Astrocyte (in vitro differentiated cells and primary cell): ENCODE data around the gene NMRK1. TPM values are rescaled to one million over a fixed set of nuclear protein-coding genes. Genes with fewer than 3 reads are reported as not detected.
A peak's percentile ranks its signal among the peaks of the same experiment; 100 is the strongest.

Source experiments
- DNase-seq: peaks from one replicate; pipeline ENCODE4 v3.0.0-alpha.2; 2010; ENCODE audit warnings: low read depth
- FAIRE-seq: peaks from 2 replicates; lab custom pipeline; 2011; peaks lifted over from hg19 to GRCh38; lab: Jason Lieb, UNC
- H2AFZ ChIP-seq: 2 replicates; pipeline ENCODE4 v1.6.0; 2012; ENCODE audit warnings: low read depth, low read length, inconsistent platforms
- H3K27ac ChIP-seq: 2 replicates; pipeline ENCODE4 v1.5.1; 2011; ENCODE audit warnings: low read depth, low read length, inconsistent platforms
- H3K27me3 ChIP-seq: 2 replicates; pipeline ENCODE4 v1.6.0; 2011; ENCODE audit warnings: low read length, inconsistent platforms; ENCODE audit not compliant: insufficient read depth
- H3K36me3 ChIP-seq: 2 replicates; pipeline ENCODE4 v1.5.1; 2011; ENCODE audit warnings: low read length, inconsistent platforms; ENCODE audit not compliant: insufficient read depth
- H3K4me1 ChIP-seq: 2 replicates; pipeline ENCODE4 v1.5.1; 2011; ENCODE audit warnings: low read length, inconsistent platforms; ENCODE audit not compliant: insufficient read depth
- H3K4me2 ChIP-seq: 2 replicates; pipeline ENCODE4 v1.6.0; 2012; ENCODE audit warnings: low read length, inconsistent platforms
- H3K4me3 ChIP-seq: 2 replicates; pipeline ENCODE4 v1.5.1; 2011; ENCODE audit warnings: low read depth, mild to moderate bottlenecking, low read length, inconsistent platforms; ENCODE audit not compliant: insufficient read depth
- H3K79me2 ChIP-seq: 2 replicates; pipeline ENCODE4 v1.6.0; 2012; ENCODE audit warnings: mild to moderate bottlenecking, low read length, inconsistent platforms; ENCODE audit not compliant: insufficient read depth
- H3K9ac ChIP-seq: 2 replicates; pipeline ENCODE4 v1.6.0; 2012; ENCODE audit warnings: mild to moderate bottlenecking, low read length, inconsistent platforms
- H3K9me3 ChIP-seq: 2 replicates; pipeline ENCODE4 v1.5.1; 2012; ENCODE audit warnings: low read depth, mild to moderate bottlenecking, low read length, inconsistent platforms; ENCODE audit not compliant: insufficient read depth
- H4K20me1 ChIP-seq: 2 replicates; pipeline ENCODE4 v1.6.0; 2012; ENCODE audit warnings: low read length, inconsistent platforms; ENCODE audit not compliant: insufficient read depth
- H3K27ac Mint-ChIP-seq: one replicate; pipeline ENCODE4 v1.8.0; 2021; ENCODE audit warnings: mild to moderate bottlenecking, mixed read lengths; ENCODE audit not compliant: unreplicated experiment
- H3K27me3 Mint-ChIP-seq: one replicate; pipeline ENCODE4 v1.8.0; 2021; ENCODE audit warnings: low read depth, mixed read lengths; ENCODE audit not compliant: unreplicated experiment
- H3K36me3 Mint-ChIP-seq: one replicate; pipeline ENCODE4 v1.8.0; 2021; ENCODE audit warnings: low read depth, mixed read lengths; ENCODE audit not compliant: unreplicated experiment
- H3K4me1 Mint-ChIP-seq: one replicate; pipeline ENCODE4 v1.8.0; 2021; ENCODE audit warnings: low read depth, mixed read lengths; ENCODE audit not compliant: unreplicated experiment
- H3K4me3 Mint-ChIP-seq: one replicate; pipeline ENCODE4 v1.8.0; 2021; ENCODE audit warnings: mild to moderate bottlenecking, moderate library complexity, mixed read lengths; ENCODE audit not compliant: unreplicated experiment
- H3K9me3 Mint-ChIP-seq: one replicate; pipeline ENCODE4 v1.8.0; 2021; ENCODE audit warnings: mild to moderate bottlenecking, mixed read lengths; ENCODE audit not compliant: unreplicated experiment
- CTCF ChIP-seq: IDR thresholded peaks from 2 replicates; pipeline ENCODE4 v1.5.1; 2011; ENCODE audit warnings: low read depth, mild to moderate bottlenecking, inconsistent platforms, low read length, moderate library complexity; ENCODE audit not compliant: insufficient read depth
- EZH2 ChIP-seq: IDR thresholded peaks from 2 replicates; pipeline ENCODE4 v1.6.1; 2012; ENCODE audit warnings: mild to moderate bottlenecking, low read length, inconsistent platforms; ENCODE audit not compliant: insufficient read depth
- total RNA-seq: library from RNA; stranded (reverse); gene quantifications from 2 replicates; pipeline ENCODE4 v1.2.1, GENCODE V29; 2021

NMRK1 gene
- total RNA-seq, 1 donor from 2014 or later = 15.2 TPM

GRCh38 chr9:75072895-75073294 lies 15.1 kb downstream of the NMRK1 start:
- Histone ChIP-seq H3K4me3 (no peak overlapping the region), H3K4me2 (no peak overlapping the region), H3K9me3 (no peaks in the 10 kb centered on the region), H3K27ac (no peak overlapping the region), H3K4me1 (peaks cover 6% of the 10 kb centered on the region), H3K27me3 (no peaks in the 10 kb centered on the region), H3K36me3 (no peaks in the 10 kb centered on the region), H2AFZ (no peak overlapping the region), H3K79me2 (no peaks in the 10 kb centered on the region), H4K20me1 (no peaks in the 10 kb centered on the region), H3K9ac (no peak overlapping the region)
- DNase-seq (no peak), FAIRE-seq (no peak)
- no peak overlapping the region for H3K4me3 Mint-ChIP-seq
- no peaks in the 10 kb centered on the region for H3K9me3 Mint-ChIP-seq
- TF ChIP-seq EZH2 (no peak), CTCF (no peak)
- H3K27me3 Mint-ChIP-seq = no peaks in the 10 kb centered on the region
- no peaks in the 10 kb centered on the region for H3K4me1 Mint-ChIP-seq
- H3K36me3 Mint-ChIP-seq = peaks cover 10% of the 10 kb centered on the region
- no peak overlapping the region for H3K27ac Mint-ChIP-seq

GRCh38 chr9:75071530-75072122 lies 16.3 kb downstream of the NMRK1 start:
- Mint-ChIP-seq H3K36me3 (peaks cover 10% of the 10 kb centered on the region), H3K27ac (no peak overlapping the region), H3K4me3 (no peak overlapping the region), H3K9me3 (no peaks in the 10 kb centered on the region), H3K27me3 (no peaks in the 10 kb centered on the region), H3K4me1 (no peaks in the 10 kb centered on the region)
- H3K9me3 ChIP-seq = no peaks in the 10 kb centered on the region
- no peak overlapping the region for H3K4me2 ChIP-seq
- no peak overlapping the region for H3K4me3 ChIP-seq
- TF ChIP-seq EZH2 = no peak
- TF ChIP-seq CTCF = no peak
- H3K27ac ChIP-seq = no peak overlapping the region
- peaks cover 6% of the 10 kb centered on the region for H3K4me1 ChIP-seq
- no peaks in the 10 kb centered on the region for H3K27me3 ChIP-seq
- H2AFZ ChIP-seq = peak overlapping the region; percentile 55
- H3K36me3 ChIP-seq = no peaks in the 10 kb centered on the region
- no peaks in the 10 kb centered on the region for H4K20me1 ChIP-seq
- H3K9ac ChIP-seq = no peak overlapping the region
- FAIRE-seq (no peak), DNase-seq (no peak)
- H3K79me2 ChIP-seq = no peaks in the 10 kb centered on the region

GRCh38 chr9:75069171-75069570 lies 18.8 kb downstream of the NMRK1 start:
- no peak overlapping the region for H3K27ac Mint-ChIP-seq

More at GRCh38 chr9:75069171-75069570, 18.8 kb downstream of the NMRK1 start:
- FAIRE-seq (no peak), DNase-seq (no peak)
- Mint-ChIP-seq H3K9me3 (no peaks in the 10 kb centered on the region), H3K4me1 (peaks cover 3% of the 10 kb centered on the region), H3K27me3 (no peaks in the 10 kb centered on the region), H3K36me3 (peaks cover 10% of the 10 kb centered on the region), H3K4me3 (no peak overlapping the region)
- no peaks in the 10 kb centered on the region for H3K36me3 ChIP-seq
- H3K27ac ChIP-seq = no peak overlapping the region
- no peak overlapping the region for H3K9ac ChIP-seq
- no peak overlapping the region for H2AFZ ChIP-seq
- H4K20me1 ChIP-seq = no peaks in the 10 kb centered on the region
- peaks cover 15% of the 10 kb centered on the region for H3K4me1 ChIP-seq
- H3K27me3 ChIP-seq = no peaks in the 10 kb centered on the region
- H3K9me3 ChIP-seq = no peaks in the 10 kb centered on the region
- no peaks in the 10 kb centered on the region for H3K79me2 ChIP-seq
- H3K4me3 ChIP-seq = no peak overlapping the region
- no peak overlapping the region for H3K4me2 ChIP-seq
- no peak for TF ChIP-seq CTCF
- no peak for TF ChIP-seq EZH2
